GM19438 (cell line): Measurements from ENCODE around the gene DNAAF1.
A peak's percentile ranks its signal among the peaks of the same experiment; 100 is the strongest.
"Not testable (repeated sequence)": the region's sequence is repeated elsewhere in the genome, so short reads cannot be mapped to it uniquely, and the experiment has no call there.

Source experiments
- ATAC-seq: cut with Tn5 transposase; IDR thresholded peaks from one replicate; pipeline ENCODE4 v1.9.1; 2021; ENCODE audit warnings: low read depth; ENCODE audit not compliant: unreplicated experiment

DNAAF1 gene

DNA sequence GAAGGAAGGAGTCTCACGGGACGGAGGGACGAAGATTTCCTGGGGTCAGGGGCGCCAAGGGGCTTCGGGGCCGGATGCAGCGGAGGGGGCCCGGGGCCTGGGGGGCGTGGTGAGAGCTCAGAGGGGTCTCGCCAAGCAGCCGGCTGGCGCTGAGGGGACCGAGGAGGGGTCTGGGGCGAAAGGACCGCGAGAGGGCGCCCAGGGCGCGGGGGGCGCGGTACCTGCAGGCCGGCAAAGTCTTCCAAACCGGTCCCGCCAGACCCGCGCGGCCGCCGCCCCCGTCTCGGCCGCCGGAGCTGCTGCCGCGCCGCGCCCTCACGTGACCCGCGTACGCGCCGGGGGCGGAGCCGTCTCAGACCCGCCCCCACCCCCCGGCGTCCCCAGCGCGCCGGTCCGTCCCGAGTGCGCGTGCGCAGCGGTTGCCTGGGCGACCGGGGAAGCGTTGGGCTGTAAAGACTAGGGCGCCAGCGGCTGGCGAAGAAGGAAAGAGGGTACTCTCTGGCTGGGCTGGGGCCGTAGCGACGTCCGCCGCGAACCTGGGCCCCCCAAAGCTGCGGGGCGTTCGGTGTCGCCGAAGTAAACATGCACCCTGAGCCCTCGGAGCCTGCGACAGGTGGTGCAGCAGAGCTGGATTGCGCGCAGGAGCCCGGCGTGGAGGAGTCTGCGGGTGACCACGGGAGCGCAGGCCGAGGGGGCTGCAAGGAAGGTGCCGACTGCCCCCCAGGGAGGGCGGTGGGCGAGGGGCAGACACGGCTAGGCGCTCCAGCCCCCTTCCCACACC is at the start of gene DNAAF1, which contains the start of gene HSDL1:
Gene DNAAF1, plus strand, starts transcription at position 450 of the 781 bp plus-strand sequence. Its CDS starts 133 bp downstream, at position 583.
Gene HSDL1, minus strand, starts transcription at position 319 of the 781 bp plus-strand sequence. CDS start 13,856 bp downstream, outside the sequence.
- peak; percentile 81 for ATAC-seq

DNA sequence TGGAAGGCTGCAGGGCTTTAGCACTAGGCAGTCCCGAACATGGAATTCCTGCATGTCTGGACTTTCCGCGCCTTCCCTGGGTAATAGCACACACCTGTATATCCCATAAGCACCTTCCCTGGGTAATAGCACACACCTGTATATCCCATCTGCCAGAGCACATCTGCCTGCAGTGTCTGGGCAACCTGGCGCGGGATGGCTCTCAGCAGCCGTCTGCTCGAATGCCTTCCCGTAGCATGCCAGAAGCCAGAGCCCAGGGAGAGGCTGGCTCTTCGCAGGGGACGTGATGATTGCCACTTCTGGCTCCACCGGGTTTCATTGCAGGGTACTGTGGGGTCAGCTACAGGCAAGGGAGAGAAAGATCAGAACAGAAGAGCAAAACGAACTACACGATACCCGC is 49.6 kb upstream of the DNAAF1 start:
- ATAC-seq: no peak

DNA sequence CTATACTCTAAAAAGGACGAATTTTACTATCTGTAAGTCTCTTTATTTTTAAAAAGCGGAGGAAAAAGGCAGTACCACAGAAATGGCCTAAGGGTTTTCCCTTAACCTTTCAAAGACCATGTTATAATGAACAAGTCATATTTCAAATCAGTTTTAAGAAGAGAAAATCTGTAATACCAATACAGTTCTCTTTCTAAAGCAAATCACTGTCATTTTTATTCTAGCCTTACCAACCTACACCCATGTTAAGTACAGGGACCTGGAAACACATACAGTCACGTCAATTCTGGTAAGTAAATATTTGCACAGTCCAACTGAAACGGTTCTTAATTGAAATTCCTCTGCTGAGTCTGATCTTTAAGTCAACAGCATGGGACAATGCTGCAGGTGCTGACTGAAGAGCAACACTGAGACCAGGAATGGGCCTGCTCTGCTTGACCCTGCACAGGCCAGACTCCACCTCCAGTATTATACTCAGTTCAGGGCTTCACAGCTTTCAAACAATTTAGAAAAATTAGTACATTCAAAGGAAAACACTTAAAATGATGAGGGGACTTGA is 48.6 kb upstream of the DNAAF1 start:
- no peak for ATAC-seq

DNA sequence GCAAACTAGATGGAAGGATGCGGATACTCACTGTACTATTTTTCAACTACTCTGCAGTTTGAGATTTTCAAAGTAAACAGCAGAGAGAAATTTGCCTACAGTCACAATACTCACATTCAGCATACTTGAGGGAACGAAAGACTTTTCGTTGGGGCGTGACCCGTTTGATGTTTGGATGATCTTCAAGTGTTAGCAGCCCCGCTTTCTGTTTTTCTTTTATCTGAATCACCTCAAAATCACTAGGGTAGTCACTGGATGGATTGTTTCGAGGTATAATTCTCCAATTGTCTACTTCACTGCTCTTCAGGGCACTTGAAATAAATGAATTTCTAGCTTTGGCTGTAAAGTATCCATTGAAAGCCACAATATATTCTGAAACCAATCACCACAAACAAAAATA is 46.2 kb upstream of the DNAAF1 start:
- ATAC-seq: no peak

DNA sequence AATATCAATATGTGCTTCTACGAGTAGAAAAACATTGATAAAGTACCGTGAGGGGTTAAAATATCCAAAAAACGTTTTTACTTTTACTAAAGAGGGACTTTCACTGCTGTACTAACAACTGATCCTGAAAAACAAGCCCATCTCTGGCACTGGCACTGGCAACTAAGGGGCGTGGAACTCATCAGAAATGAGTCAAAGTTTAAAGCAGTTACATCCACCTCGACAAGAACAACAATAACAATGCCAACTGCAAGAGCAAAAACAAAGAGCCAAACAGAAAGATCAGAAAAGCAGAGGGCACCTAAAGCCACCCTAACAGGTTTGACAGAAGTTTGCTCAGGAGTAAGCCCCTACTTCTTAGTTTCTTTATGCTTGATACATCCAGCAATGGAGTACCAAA is 41.4 kb upstream of the DNAAF1 start:
- no peak for ATAC-seq

DNA sequence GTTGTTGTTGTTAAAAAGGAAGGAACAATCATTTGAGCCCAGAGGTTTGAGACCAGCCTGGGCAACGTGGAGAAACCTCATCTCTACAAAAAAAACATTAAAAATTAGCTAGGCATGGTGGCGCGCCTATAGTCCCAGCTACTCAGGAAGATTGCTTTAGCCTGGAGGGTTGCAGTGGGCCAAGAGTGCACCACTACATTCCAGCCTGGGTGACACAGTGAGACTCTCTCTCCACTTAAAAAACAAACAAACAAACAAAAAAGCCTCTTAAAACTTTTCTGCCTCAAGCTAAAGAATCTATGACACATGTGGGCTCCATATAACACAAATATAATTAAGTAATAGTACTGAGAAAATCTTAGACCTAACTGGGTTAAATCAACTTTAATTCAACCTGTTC is 40.9 kb upstream of the DNAAF1 start:
- no peak for ATAC-seq

DNA sequence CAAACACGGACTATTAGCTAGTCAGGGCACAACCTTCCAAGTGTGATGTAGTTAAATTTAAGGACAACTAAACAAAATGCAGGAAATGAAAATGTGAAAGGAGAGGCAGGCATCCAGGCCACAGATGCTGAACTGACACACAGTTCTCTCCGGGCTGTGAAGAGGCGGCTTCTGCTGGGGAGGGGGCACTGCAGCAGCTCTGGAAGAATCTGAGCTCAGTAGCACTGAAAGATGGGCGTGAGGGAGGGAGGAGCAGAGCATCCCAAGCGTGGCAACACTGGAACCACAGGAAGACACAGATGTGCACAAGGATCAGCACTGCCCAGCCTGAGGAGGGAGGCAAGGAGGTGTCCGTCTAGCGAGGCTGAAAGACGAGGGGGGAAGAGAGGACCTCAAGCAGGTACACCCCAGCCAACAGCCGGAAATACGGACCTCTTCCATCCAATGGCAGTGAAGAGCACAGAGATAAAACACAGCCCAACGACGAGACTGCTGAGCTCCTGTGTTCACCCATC is 39.8 kb upstream of the DNAAF1 start:
- ATAC-seq: no peak

DNA sequence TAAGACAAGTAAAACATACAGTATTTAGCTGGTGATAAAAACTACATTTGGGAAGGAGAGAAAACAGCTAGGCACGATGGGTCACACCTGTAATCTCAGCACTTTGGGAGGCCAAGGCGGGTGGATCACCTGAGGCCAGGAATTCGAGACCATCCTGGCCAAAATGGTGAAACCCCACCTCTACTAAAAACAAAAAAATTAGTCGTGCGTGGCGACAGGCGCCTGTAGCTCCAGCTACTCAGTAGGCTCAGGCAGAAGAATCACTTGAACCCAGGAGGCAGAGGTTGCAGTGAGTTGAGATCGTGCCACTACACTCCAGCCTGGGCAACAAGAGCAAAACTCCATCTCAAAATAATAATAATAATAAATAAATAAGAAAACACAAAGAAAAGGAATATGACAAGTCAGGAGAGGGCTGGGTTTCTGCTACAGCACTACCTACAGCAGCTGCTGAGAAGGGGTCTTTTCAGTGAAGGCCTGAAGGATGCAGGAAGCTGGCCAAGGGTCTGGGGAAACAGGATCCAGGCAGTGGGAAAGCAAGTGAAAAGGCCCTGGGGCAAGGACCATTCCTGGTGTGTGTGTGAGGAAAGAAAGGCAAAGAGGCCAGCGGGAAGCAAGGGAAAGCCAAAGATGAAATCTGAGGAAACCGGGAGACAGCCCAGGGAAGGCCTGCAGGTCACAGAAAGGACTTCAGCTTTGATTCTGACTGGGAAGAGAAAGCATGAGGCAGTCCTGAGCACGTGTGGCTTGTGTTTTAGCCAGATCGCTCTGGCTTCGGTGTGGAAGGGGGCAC is 39.0 kb upstream of the DNAAF1 start:
- no peak for ATAC-seq

DNA sequence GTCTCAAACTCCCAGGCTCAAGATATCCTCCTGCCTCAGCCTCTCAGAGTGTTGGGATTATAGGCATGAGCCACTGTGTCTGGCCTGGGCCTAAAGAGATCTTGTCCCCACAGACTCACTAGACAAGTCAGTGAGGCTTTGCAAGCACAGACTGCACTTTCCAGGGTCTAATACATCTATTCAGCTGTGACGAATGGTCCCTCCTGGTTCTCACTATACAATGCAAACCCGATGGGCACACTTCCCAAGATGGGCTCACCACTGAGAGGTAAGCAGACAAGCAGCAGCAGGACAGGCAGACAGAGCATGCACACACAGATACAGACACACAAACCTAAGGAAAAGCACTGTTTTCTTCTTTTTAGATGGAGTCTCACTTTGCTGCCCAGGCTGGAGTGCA is 37.2 kb upstream of the DNAAF1 start:
- no peak for ATAC-seq

DNA sequence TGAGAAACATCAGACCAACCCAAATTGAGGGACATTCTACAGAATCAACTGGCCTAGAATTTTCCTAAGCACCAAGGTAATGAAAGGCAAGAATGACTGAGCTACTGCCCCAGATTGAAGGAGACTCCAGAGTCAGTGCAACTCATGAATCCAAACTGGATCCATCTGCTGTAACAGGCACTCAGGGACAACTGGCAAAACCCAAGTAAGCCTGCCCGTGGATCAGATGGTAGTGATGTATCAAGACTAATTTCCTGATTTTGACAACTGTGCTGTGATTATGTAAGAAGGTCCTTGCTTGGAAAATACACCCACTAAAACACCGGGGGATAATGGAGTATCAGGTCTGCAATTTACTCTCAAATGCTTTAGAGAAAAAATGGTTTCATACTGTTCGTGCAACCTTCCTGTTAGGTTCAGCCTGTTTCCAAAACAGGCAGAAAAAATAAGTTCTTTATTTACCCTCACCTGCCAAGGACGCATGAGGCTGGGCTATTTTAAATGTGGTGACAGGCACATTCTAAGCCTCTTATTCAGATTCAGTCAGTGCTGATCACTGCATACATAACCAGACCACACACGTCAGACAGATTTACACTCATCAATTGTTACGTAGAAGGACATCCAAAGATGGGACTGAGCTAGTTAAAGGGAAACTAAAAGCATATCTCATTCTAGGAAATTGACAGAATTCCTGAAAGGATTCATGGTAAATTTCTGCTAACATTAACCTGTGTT is 35.3 kb upstream of the DNAAF1 start:
- ATAC-seq: no peak

DNA sequence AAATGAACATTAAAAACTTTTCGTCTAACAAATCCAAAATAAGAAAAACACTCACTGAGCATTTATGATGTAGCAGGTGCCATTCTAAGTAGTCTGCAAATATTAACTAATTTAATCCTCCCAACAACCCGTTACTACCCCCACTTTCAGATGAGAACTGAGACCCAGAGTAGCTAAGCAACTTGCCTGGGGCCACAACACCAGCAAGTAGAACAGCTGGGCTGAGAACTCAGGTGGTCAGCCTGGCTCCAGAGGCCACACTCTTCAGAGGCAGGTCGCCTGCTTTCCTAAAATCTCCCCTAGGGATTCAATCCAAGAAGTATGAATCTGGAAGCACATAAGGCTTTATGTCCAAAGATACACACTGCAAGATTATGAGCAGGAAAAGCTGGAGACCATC is 34.6 kb upstream of the DNAAF1 start:
- ATAC-seq: no peak

DNA sequence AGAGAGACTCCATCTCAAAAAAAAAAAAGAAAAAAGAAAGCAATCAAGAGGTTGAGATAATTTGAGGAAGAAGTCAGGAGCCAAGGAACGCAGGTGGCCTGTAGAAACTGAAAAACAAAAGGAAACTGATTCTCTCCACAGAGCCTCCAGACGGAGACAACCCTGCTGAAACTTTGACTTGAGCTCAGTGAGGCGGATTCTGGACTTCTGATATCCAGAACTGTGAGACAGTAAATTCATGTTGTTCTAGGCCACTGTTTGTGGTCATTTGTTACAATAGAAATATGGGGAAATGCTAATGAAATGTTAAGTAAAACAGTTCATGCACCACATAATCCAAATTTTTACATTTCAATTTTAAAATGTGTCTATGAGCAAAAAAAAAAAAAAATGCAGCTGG is 33.6 kb upstream of the DNAAF1 start:
- no peak for ATAC-seq

DNA sequence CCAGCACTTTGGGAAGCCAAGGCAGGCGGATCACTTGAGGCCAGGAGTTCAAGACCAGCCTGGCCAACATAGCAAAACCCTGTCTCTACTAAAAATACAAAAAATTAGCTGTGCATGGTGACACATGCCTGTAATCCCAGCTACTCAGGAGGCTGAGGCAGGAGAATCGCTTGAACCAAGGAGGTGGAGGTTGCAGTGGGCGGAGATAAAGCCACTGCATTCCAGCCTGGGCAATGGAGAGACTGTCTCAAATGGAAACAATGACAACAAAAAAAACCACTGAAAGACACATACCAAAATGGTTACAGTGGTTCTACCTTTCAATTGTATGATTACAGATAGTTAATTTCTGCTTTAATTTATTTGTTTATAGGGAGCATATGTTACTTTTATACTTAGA is 33.2 kb upstream of the DNAAF1 start:
- ATAC-seq: not testable (repeated sequence)

DNA sequence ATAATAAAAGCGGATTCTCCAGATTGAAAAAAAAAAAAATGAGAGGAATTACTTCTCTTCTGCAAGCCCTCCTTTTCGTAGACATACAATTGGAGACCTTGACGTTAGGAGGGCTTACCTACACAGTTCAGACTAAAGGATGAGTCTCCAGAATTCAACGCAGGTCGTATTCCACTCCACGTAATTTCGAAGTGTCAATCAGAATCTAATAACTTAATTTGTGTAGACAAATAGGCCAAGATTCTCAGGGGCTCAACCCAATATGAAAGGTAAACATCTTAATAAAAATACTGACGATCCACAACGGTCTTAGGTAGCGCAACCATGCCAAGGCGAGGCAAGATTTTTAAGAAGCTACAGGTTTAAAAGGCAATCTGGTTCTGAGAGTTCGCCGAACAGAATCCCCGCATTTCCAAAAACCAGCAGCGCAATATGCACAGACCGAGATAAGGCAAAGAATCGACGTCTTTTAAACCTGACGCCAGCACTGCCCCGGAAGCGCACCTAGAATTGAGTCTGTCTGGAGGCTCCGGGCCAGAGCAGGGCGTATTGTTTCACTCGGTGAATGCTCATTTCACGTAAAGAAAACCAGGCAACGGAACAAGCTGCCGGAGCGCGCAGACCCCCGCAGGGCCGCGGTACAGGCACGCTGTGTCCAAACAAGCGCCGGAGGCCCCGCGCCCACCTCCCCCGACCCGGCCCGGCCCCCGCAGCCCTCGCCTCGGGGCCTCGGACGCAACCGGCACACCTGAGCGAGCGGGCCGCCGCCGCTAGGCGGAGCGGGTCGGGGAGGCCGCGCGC is 29.0 kb upstream of the DNAAF1 start:
- peak; percentile 35 for ATAC-seq

DNA sequence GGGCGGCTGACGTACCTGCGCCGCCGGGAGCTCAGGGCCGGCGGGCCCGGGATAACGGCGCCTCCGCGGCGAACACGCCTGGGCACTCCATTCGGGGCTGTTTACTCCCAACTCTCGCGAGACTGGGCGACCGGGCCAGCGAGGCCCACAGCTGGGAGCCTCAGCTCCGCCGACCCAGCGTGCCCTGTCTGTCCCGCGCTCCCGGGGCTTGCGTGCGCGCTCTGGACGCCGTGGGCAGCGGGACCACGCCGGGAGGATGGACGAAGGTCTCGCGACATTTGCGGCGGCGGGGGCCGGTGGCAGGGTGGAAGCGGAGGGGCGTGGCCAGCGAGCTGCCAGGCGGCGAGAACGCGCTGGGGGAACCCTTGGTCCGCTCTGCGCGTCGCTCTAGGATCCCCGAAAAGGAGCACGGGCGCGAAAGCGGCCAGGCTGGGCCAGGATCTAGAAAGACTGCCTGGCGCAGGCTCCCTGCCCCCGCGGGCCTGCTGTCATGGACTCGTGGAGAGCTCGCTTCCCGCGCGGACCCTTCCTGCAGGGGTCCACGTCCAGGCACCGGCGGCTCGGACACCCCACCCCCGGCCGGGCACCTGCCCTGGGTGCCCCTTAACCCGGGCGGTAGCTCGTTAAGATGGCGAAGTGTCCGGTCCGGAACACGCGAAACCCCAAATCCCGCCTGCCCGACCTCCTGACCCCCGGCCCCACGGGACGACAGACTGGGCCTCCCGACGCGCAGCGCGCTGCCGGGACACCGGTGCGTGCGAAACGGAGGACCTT is 28.2 kb upstream of the DNAAF1 start, which contains the start of gene MBTPS1:
Gene MBTPS1, minus strand, starts transcription at position 223 of the 774 bp plus-strand sequence. CDS start 15,159 bp downstream, outside the sequence.
- ATAC-seq: peak; percentile 82

DNA sequence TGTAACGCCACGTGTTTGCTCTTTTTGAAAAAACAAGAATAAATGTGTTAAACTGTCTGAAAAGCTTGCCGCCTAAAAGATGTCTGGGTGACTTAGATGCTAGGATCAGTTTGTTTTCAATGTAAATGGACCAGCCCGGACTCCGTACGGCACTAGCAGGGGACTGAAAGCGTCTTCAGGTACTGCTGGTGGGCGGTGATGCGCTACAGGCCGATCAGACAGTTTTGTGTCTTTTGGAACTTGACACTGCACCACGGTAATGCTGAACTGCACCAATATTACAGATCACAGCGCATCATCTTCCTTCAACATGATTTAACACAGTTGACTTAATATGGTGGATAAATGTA is 27.6 kb upstream of the DNAAF1 start:
- ATAC-seq: peak; percentile 1

DNA sequence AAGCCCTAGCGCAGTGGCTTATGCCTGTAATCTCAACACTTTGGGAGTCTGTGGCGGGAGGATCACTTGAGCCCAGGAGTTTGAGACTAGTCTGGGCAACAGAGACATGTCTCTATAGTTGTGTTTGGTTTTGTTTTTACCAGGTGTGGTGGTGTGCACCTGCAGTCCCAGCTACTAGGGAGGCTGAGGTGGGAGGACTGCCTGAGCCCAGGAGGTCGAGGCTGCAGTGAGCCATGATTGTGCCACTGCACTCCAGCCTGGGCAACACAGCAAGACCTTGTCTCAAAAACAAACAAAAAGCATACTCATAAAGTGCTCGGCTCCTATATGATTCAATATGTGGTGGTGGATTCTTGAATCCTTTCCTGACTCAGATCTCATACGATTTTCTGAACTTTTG is 26.8 kb upstream of the DNAAF1 start:
- not testable (repeated sequence) for ATAC-seq

DNA sequence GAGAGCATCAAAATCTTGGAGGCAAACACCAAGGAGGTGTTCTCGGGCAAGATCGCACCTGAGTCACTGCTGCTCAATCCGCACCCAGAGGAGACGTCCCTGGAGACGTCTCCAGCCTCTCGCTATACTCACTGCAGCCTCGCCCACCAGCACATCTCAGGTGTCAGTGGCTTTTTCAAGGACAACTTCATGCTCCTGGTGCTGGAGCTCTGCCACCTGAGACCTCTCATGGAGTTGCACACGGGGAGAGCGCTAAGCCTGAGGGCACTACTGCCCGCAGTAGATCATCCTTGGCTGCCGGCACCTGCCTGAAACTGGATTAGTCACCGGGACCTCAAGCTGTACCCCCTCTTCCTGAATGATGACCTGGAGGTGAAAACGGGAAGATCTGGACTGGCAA is 25.7 kb upstream of the DNAAF1 start:
- no peak for ATAC-seq

DNA sequence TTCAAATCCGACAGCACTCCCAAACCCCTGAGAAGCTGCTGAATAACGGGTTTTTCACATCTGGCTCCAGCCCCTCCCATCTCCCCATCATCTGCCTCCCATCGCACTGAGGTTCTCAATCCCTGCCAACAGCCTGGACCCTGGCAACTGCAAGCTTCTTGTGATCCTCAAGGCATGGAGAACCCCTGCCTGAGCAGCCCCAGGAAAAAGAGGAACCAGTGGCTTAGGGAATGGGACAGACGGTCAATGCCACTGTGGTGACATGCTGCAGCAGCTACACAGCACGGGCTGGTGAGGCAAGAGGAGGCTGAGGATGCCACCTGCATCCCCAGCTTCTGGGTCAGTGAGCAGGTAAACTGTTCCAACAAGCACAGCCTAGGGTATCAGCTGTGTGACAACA is 25.1 kb upstream of the DNAAF1 start:
- no peak for ATAC-seq
